CD4-positive, alpha-beta T cell treated with Interleukin-4 for 1 hour (primary cell): ENCODE measurements around the gene HNRNPR.
"Not testable (repeated sequence)": the region's sequence is repeated elsewhere in the genome, so short reads cannot be mapped to it uniquely, and the experiment has no call there.

Source experiments
- DNase-seq, 2 donors: peaks; one replicate each; pipeline ENCODE4 v3.0.0-alpha.2; 2020 to 2022

HNRNPR gene

GRCh38 chr1:23344111-23344986 lies at the start of gene HNRNPR:
HNRNPR (minus strand) TSS chr1:23344284; CDS start chr1:23341008, 3,276 bp downstream.
- peak; percentile 99 for DNase-seq

GRCh38 chr1:23393706-23394105 lies 49.6 kb upstream of the HNRNPR start:
- DNase-seq: no peak

GRCh38 chr1:23392125-23392855 lies 48.2 kb upstream of the HNRNPR start:
- DNase-seq: no peak

- DNase-seq: no peak
Observed at GRCh38 chr1:23389837-23390321, 45.8 kb upstream of the HNRNPR start.

- DNase-seq: no peak
Observed at GRCh38 chr1:23387494-23387893, 43.4 kb upstream of the HNRNPR start.

GRCh38 chr1:23385119-23385621 lies 41.1 kb upstream of the HNRNPR start:
- DNase-seq: no peak

- no peak for DNase-seq
Observed at GRCh38 chr1:23384312-23385058, 40.4 kb upstream of the HNRNPR start.

- no peak for DNase-seq
Observed at GRCh38 chr1:23383577-23384311, 39.7 kb upstream of the HNRNPR start.

- no peak for DNase-seq
Observed at GRCh38 chr1:23381233-23381885, 37.3 kb upstream of the HNRNPR start.

GRCh38 chr1:23380719-23381118 lies 36.6 kb upstream of the HNRNPR start:
- DNase-seq: no peak

GRCh38 chr1:23380236-23380635 lies 36.2 kb upstream of the HNRNPR start:
- DNase-seq: not testable (repeated sequence)

- no peak for DNase-seq
Observed at GRCh38 chr1:23376890-23377811, 33.1 kb upstream of the HNRNPR start.

GRCh38 chr1:23374079-23374735 lies 30.1 kb upstream of the HNRNPR start:
- not testable (repeated sequence) for DNase-seq

- DNase-seq: no peak
Observed at GRCh38 chr1:23371987-23372880, 28.1 kb upstream of the HNRNPR start.

GRCh38 chr1:23370709-23371584 lies 26.9 kb upstream of the HNRNPR start:
- DNase-seq: no peak

GRCh38 chr1:23370330-23370708 lies 26.2 kb upstream of the HNRNPR start:
- DNase-seq: no peak

GRCh38 chr1:23369335-23370013 lies 25.4 kb upstream of the HNRNPR start, which contains the start of gene ZNF436:
ZNF436 (minus strand) TSS chr1:23369836; CDS start chr1:23368005, 1,831 bp downstream.
- peak in 1 of 2 donors; percentile 31 for DNase-seq
